LNCaP clone FGC (cell line): ENCODE data around the gene UBE2E1.

Experiments used
- DNase-seq: peaks from one replicate; pipeline ENCODE4 v3.0.0-alpha.2; 2011; ENCODE audit warnings: low read depth
- H3K4me3 ChIP-seq: 2 replicates; pipeline ENCODE4 v1.5.1; 2011; ENCODE audit warnings: mild to moderate bottlenecking, low read depth, low read length, control low read depth
- TF ChIP-seq, protein P1 (sequence below): IDR thresholded peaks from 2 replicates; pipeline ENCODE4 v1.5.1; 2012; ENCODE audit warnings: mild to moderate bottlenecking; ENCODE audit not compliant: control insufficient read depth, insufficient read depth; ENCODE audit errors: extremely low read depth

Gene UBE2E1

DNA sequence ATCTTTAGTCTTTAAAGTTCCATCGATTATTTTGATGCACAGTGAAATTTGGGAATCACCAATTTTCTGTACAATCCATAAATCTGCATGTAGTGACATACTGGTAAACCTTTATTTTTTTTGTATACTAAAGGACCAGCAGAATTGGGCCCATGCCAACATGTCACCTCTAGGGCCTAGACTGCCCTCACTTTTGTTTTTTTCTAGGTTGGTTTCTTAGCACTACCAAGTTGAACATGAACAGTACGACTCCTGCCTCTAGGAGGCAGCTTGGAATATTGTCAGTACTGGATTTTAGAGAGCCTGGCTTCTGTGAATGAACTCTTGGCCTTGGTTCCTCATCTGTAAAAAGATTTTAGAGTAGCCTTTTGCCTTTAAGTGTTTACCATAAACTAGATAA is 78.7 kb downstream of the UBE2E1 start:
- no peak for DNase-seq

DNA sequence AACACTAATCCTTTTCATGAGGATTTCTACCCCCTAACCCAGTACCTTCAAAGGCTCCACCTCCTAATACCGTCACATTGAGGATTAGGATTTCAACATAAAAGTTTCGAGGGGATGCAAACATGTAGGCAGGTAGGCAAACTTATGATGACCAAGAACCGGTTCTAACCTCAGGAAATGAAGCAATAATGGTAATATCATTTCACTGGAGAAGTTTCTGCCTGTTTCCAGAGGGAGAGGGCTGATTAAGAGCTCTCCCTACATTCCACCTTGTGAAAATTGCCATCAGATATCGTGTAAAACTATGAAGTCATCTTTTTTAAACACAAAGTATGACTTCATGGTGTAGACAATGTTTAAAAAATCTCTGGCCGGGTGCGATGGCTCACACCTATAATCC is 79.5 kb downstream of the UBE2E1 start:
- TF ChIP-seq, protein P1, sequence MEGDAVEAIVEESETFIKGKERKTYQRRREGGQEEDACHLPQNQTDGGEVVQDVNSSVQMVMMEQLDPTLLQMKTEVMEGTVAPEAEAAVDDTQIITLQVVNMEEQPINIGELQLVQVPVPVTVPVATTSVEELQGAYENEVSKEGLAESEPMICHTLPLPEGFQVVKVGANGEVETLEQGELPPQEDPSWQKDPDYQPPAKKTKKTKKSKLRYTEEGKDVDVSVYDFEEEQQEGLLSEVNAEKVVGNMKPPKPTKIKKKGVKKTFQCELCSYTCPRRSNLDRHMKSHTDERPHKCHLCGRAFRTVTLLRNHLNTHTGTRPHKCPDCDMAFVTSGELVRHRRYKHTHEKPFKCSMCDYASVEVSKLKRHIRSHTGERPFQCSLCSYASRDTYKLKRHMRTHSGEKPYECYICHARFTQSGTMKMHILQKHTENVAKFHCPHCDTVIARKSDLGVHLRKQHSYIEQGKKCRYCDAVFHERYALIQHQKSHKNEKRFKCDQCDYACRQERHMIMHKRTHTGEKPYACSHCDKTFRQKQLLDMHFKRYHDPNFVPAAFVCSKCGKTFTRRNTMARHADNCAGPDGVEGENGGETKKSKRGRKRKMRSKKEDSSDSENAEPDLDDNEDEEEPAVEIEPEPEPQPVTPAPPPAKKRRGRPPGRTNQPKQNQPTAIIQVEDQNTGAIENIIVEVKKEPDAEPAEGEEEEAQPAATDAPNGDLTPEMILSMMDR = no peak
- DNase-seq = no peak
- H3K4me3 ChIP-seq = no peak overlapping the region

More for the DNA sequence above, 78.7 kb downstream of the UBE2E1 start:
- TF ChIP-seq, protein P1 = no peak
- no peak overlapping the region for H3K4me3 ChIP-seq

DNA sequence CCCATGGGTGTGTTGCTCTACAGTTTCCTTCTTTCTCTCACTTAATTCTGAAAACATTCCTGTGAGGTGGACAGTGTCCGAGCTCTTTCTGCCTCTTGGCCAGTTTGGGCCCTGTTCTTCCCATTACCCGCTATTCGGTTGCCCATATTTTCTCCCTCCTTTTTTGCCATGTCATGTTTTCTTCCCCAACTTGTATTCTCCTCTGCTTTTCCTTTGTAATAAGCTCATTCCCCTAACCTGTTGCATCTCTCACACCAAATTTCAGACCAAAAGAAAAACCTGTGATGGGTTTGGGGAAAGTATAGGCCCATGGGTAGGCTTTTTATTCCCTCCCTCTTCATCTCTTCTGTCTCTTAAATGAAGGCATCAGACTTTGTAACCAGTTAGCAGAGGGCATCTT is 80.6 kb downstream of the UBE2E1 start:
- TF ChIP-seq, protein P1 = no peak
- no peak for DNase-seq
- no peak overlapping the region for H3K4me3 ChIP-seq

DNA sequence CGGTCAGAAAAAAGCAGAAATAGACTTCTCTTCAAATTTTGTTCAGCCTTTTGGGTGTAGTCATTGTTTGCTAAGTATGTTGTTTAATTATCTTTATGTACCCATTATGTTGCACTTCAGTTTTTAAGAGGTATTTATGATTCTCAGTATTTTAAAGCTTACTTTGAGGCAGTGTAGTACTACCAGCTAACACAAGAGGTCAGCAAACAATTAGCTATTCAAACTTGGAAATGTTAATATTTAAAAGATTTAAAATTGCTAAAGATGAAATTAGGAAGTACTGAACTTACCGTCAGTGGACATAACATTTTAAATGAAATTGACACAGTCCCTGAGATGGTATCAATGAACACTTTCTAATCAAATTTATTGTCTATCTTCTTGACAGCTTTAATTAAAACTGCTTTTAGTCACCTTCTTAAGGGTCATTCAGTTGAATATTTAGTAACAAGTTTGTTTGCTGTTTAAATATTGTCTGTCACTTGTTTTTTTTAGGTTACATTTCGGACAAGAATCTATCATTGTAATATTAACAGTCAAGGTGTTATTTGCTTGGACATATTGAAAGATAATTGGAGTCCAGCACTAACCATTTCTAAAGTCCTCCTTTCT is 83.0 kb downstream of the UBE2E1 start:
- DNase-seq = no peak
- TF ChIP-seq, protein P1 = peak; percentile 64
- H3K4me3 ChIP-seq = no peak overlapping the region

DNA sequence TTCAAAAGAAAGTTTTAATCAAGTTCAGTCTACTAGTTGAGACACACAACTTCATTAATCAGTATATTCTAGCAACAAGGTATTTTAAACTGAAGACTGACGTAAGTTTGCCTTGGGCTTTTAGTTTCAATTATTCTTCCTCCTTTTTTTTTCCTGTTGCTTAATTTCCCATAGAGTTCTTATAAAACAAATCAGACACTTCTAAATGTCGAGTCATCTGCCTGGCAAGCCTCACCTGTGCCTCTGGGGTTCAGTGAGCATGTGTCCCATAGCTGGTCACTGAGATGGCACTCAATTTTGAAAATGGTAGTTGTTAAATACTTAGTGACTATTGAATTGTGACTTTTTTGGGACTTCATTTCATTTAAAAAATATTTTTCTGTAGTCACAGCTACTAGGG is 83.6 kb downstream of the UBE2E1 start:
- TF ChIP-seq, protein P1 = no peak
- DNase-seq = no peak

DNA sequence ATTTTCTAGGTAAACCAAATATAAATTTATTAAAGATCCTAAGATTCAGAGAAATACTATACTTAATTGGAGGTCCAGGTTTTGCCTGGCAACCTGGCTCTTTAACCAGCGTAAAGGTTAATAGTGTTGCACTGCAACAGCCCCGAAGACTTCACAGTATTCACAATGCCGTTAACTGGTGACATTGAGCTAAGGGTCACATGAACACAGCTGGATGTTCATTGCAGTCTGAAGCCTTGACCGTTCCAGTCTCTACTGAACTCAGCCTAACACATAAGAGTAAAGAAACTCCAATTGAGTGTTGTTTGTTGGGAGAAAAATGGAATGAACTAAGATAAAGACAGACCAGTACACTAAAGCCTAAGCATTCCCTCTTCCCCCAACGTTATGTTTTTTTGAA is 84.2 kb downstream of the UBE2E1 start:
- H3K4me3 ChIP-seq = no peak overlapping the region
- TF ChIP-seq, protein P1 = no peak
- DNase-seq = no peak

More for the DNA sequence above, 83.6 kb downstream of the UBE2E1 start:
- no peak overlapping the region for H3K4me3 ChIP-seq
